ENCODE results near the gene RAPGEF4. TPM values are rescaled to one million over a fixed set of nuclear protein-coding genes. Genes with fewer than 3 reads are reported as not detected.

RAPGEF4 gene
- total and polyA plus RNA-seq, 12 donors, result 1.2 to 11.2 (median 7.9) TPM

DNA sequence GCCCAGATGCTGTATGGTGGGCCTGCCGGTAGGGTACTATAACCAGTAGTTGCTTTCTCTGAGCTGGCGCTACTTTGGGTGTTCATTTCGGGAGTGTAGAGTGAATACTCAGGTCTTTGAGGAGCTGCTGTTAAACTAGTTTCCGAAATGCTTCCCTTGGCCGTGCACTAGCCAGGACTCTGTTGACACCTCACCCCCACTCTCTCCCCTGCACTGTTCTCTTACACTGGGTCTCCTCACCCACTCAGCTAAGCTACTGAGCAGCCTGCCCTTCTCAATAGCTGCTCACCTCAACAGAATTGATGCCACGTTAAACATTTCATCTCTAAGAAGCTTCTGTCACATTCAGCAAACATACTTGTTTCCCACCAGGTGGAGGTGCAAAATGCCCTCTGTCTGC lies 86.9 kb downstream of the RAPGEF4 start:
- H3K27ac ChIP-seq, result peak overlapping the region in 7 of 10 donors; percentile 42 to 85 (median 63)
- no peaks in the 10 kb centered on the region for H3K36me3 ChIP-seq
- no peaks in the 10 kb centered on the region for H3K9me3 ChIP-seq
- H3K4me3 ChIP-seq, result peak overlapping the region in 9 of 10 donors; percentile 16 to 53 (median 41)
- no peak for DNase-seq
- intact Hi-C loops (cut with DNase I), result loop anchor here in 1 of 10 donors (5.0 kb wide), 1 partner anchor 40 kb away; no protein-coding TSS in a partner anchor
- peaks cover 0 to 24% (median 10%) of the 10 kb centered on the region in 9 donors for H3K4me1 ChIP-seq
- peak in 4 of 8 donors; percentile 29 to 51 (median 42) for ATAC-seq
- WGBS, 2 donors, result 85 to 90% methylated on average over 6 of the region's 6 CpGs
- TF ChIP-seq, protein P1, sequence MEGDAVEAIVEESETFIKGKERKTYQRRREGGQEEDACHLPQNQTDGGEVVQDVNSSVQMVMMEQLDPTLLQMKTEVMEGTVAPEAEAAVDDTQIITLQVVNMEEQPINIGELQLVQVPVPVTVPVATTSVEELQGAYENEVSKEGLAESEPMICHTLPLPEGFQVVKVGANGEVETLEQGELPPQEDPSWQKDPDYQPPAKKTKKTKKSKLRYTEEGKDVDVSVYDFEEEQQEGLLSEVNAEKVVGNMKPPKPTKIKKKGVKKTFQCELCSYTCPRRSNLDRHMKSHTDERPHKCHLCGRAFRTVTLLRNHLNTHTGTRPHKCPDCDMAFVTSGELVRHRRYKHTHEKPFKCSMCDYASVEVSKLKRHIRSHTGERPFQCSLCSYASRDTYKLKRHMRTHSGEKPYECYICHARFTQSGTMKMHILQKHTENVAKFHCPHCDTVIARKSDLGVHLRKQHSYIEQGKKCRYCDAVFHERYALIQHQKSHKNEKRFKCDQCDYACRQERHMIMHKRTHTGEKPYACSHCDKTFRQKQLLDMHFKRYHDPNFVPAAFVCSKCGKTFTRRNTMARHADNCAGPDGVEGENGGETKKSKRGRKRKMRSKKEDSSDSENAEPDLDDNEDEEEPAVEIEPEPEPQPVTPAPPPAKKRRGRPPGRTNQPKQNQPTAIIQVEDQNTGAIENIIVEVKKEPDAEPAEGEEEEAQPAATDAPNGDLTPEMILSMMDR (IDR thresholded peaks at IDR 0.05), result no peak
- H3K27me3 ChIP-seq, result no peaks in the 10 kb centered on the region

DNA sequence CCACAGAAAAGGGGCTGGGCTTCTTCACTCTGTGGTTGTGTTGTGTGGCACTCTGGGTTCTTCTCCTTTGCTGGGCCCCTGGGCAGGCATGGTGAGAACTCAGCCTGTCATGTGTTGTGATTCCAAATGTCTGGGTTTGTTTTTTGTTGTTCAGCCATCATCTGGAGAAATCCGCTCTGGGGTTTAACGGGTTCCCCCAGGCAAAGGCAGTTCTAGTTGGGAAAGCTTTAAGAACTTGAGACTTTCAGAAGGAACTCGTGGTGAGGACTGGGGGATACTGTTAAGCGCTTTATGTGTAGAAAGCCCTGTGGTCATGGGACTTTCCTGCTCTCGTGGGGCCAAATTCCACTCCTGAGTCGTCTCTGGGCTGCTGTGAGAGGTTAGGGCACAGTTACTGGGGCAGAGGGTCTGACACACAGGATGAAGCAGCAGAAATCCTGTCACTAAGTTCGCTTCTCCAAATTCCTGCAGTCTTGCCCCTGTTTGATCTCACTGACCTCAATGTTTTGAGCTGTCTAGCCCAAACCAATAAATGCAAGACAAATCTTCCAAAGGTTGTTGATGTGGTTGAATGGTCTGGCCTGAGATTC lies 87.7 kb downstream of the RAPGEF4 start:
- intact Hi-C loops (cut with DNase I), result loop anchor here in 1 of 10 donors (5.0 kb wide), 1 partner anchor 39 kb away; no protein-coding TSS in a partner anchor
- peak overlapping the region in 5 of 10 donors; percentile 17 to 85 (median 63) for H3K27ac ChIP-seq
- no peaks in the 10 kb centered on the region for H3K9me3 ChIP-seq

DNA sequence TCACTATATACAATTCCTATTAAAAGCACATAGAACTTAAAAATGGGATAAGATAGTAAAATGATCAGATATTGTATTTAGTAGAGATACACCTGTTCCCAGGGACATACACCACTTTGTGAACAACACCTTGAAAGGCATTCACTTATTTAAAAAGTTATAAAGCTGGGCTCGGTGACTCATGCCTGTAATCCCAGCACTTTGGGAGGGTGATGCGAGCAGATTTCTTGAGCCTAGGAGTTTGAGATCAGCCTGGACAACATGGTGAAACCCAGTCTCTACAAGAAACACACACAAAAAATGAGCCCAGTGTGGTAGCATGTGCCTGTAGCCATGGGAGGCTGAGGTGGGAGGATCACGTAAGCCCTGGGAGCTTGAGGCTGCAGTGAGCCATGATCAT lies 90.9 kb downstream of the RAPGEF4 start:
- 96 to 99% methylated on average over 3 of the region's 3 CpGs for WGBS, 2 donors
- H3K9me3 ChIP-seq, result no peaks in the 10 kb centered on the region
- TF ChIP-seq, protein P1 (IDR thresholded peaks at IDR 0.05), result no peak
- no peak overlapping the region for H3K27ac ChIP-seq
- peaks cover 0 to 13% (median 0%) of the 10 kb centered on the region in 9 donors for H3K4me1 ChIP-seq
- no peak overlapping the region for H3K4me3 ChIP-seq
- ATAC-seq (no peak), DNase-seq (no peak)
- no peaks in the 10 kb centered on the region for H3K36me3 ChIP-seq
- intact Hi-C loops (cut with DNase I), result no loop called here
- H3K27me3 ChIP-seq, result no peaks in the 10 kb centered on the region

More for the DNA sequence above, 87.7 kb downstream of the RAPGEF4 start:
- H3K27me3 ChIP-seq, result no peaks in the 10 kb centered on the region
- TF ChIP-seq, protein P1 (IDR thresholded peaks at IDR 0.05), result no peak
- DNase-seq, result no peak
- peaks cover 0 to 24% (median 10%) of the 10 kb centered on the region in 9 donors for H3K4me1 ChIP-seq
- no peaks in the 10 kb centered on the region for H3K36me3 ChIP-seq
- 79 to 86% methylated on average over 7 of the region's 7 CpGs for WGBS, 2 donors
- H3K4me3 ChIP-seq, result peak overlapping the region in 7 of 10 donors; percentile 28 to 53 (median 47)
- peak in 1 of 8 donors; percentile 10 for ATAC-seq

DNA sequence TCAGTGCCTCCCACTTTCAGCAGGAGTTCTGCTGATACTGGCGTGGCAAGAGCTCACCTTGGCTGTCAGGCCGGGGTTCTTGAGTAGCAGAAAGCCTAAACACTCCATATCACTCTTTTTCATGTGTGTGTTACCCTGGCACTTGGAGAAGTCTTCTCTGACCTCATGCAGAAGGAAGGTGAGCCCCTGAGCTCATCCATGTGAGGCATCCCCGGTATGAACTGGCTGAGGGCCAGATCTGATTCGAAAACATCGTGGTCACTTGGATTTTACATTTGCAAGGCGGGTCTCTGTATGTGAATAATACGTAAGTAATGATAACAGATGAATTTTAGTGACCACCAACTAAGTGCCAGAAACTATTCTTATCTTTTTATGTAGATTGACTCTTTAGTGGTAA lies 93.6 kb downstream of the RAPGEF4 start:
- Histone ChIP-seq H3K4me1 (peaks cover 0 to 17% (median 9%) of the 10 kb centered on the region in 9 donors), H3K36me3 (no peaks in the 10 kb centered on the region), H3K27ac (no peak overlapping the region), H3K9me3 (no peaks in the 10 kb centered on the region), H3K27me3 (no peaks in the 10 kb centered on the region), H3K4me3 (no peak overlapping the region)
- intact Hi-C loops (cut with DNase I), result no loop called here
- no peak for ATAC-seq
- no peak for DNase-seq
- TF ChIP-seq, protein P1 (IDR thresholded peaks at IDR 0.05), result no peak
- 59 to 60% methylated on average over 7 of the region's 7 CpGs for WGBS, 2 donors
